ENCODE measurements around the gene FOXC1.

DNA sequence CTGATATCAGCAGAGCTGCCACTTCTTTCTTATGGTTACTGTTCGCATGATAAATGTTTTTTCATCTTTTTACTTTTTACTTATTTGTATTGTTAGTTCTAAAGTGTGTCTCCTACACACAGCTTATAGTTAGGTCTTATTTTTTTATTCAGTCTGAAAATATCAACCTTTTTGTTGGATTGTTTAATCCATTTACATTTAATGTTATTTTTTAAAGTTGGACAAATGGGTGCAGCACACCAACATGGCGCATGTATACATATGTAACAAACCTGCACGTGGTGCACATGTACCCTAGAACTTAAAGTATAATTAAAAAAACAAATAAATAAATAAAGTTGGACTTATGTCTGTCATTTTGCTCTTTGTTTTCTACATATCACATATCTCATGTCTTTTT is 40.3 kb upstream of the FOXC1 start:
- TF ChIP-seq RAD51 (IDR thresholded peaks at IDR 0.05; ENCODE audit: borderline replicate concordance) (no peak), ZNF557 (CRISPR knock-in tag; IDR thresholded peaks at IDR 0.05) (no peak), TAF1 (CRISPR knock-in tag; IDR thresholded peaks at IDR 0.05) (no peak), POLR2AphosphoS5 (IDR thresholded peaks at IDR 0.05; ENCODE audit: low read depth, low read length) (no peak), MXD3 (CRISPR knock-in tag; IDR thresholded peaks at IDR 0.05) (no peak), NPAS2 (CRISPR knock-in tag; IDR thresholded peaks at IDR 0.05; ENCODE audit: borderline replicate concordance) (no peak), JUND (CRISPR knock-in tag; IDR thresholded peaks at IDR 0.05) (no peak)

Data from HepG2 (cell line).